Loucy (cell line): ENCODE results near the gene IL36A.

ENCODE experiments used
- H2AFZ ChIP-seq: fragments of 200-600 bp; sonication (generic); 2 replicates; pipeline ENCODE4 v1.6.0; 2016; ENCODE audit warnings: antibody characterized with exemption, mild to moderate bottlenecking, low read length, moderate library complexity
- H3F3A ChIP-seq: fragments of 200-600 bp; 2 replicates; pipeline ENCODE4 v1.6.0; 2016; ENCODE audit warnings: antibody characterized with exemption, low read depth, mild to moderate bottlenecking
- H3K27me3 ChIP-seq: fragments of 200-600 bp; sonication (generic); 2 replicates; pipeline ENCODE4 v1.6.1; 2014; ENCODE audit warnings: low read length, mild to moderate bottlenecking; ENCODE audit not compliant: insufficient read depth, poor library complexity, severe bottlenecking
- H3K36me3 ChIP-seq: fragments of 200-600 bp; sonication (generic); 2 replicates; pipeline ENCODE4 v1.6.1; 2016; ENCODE audit warnings: low read length; ENCODE audit not compliant: insufficient read depth
- H3K4me1 ChIP-seq: fragments of 200-600 bp; sonication (generic); 2 replicates; pipeline ENCODE4 v1.5.1; 2014; ENCODE audit warnings: low read length, mild to moderate bottlenecking; ENCODE audit not compliant: insufficient read depth, poor library complexity, severe bottlenecking
- H3K4me2 ChIP-seq: fragments of 200-600 bp; sonication (generic); 2 replicates; pipeline ENCODE4 v1.6.0; 2014; ENCODE audit warnings: antibody characterized with exemption, low read length, low read depth, mild to moderate bottlenecking; ENCODE audit not compliant: poor library complexity, severe bottlenecking
- H3K4me3 ChIP-seq: fragments of 200-600 bp; sonication (generic); 2 replicates; pipeline ENCODE4 v1.5.1; 2014; ENCODE audit warnings: low read length, mild to moderate bottlenecking, mixed read lengths; ENCODE audit not compliant: poor library complexity, severe bottlenecking
- H3K79me2 ChIP-seq: fragments of 200-600 bp; sonication (generic); 2 replicates; pipeline ENCODE4 v1.6.1; 2014; ENCODE audit warnings: low read length; ENCODE audit not compliant: insufficient read depth
- H3K9ac ChIP-seq: fragments of 200-600 bp; sonication (generic); 2 replicates; pipeline ENCODE4 v1.6.0; 2014; ENCODE audit warnings: mild to moderate bottlenecking, low read depth, low read length, moderate library complexity; ENCODE audit not compliant: poor library complexity, severe bottlenecking
- H3K9me2 ChIP-seq: fragments of 200-600 bp; sonication (generic); replicated peaks from 2 replicates; pipeline ENCODE4 v1.6.1; 2016; ENCODE audit warnings: low read depth, low read length, mixed read lengths
- H3K9me3 ChIP-seq: fragments of 200-600 bp; sonication (generic); 2 replicates; pipeline ENCODE4 v1.6.1; 2014; ENCODE audit warnings: mild to moderate bottlenecking, antibody characterized with exemption, low read length, low read depth; ENCODE audit not compliant: insufficient read depth
- H4K20me1 ChIP-seq: fragments of 200-600 bp; sonication (generic); 2 replicates; pipeline ENCODE4 v1.6.0; 2014; ENCODE audit warnings: antibody characterized with exemption, low read length, mild to moderate bottlenecking; ENCODE audit not compliant: insufficient read depth, poor library complexity, severe bottlenecking
- EZH2phosphoT487 ChIP-seq: fragments of 200-600 bp; IDR thresholded peaks from 2 replicates; pipeline ENCODE4 v1.6.1; 2018; ENCODE audit warnings: antibody characterized with exemption, mild to moderate bottlenecking, moderate library complexity, borderline replicate concordance
- TF ChIP-seq, protein P1 (sequence below): fragments of 200-600 bp; sonication (generic); conservative IDR thresholded peaks from 2 replicates; pipeline ENCODE4 v1.5.1; 2014; ENCODE audit warnings: mild to moderate bottlenecking, antibody characterized with exemption, low read length

Gene IL36A

DNA sequence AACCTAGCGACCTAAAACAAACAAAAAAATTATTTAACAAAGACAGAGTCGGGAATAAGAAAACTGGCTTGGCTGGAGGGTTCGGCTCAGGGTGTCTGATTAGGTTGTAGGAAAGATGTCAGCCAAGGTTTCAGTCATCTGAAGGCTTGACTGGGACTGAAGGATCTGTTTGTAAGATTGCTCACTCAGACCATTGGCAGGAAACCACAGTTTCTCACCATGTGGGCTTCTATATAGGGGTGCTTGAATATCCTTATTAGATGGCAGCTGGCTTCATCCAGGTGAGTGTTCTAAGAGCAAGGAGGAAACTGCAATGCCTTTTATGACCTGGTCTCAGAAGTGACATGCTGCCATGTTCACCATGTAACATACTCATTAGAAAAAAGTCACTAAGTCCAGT, 48.4 kb downstream of the IL36A start:
- H3K9me2 ChIP-seq: no peaks in the 10 kb centered on the region
- no peaks in the 10 kb centered on the region for H3K27me3 ChIP-seq
- no peak overlapping the region for H3K9ac ChIP-seq
- no peaks in the 10 kb centered on the region for H4K20me1 ChIP-seq
- no peak overlapping the region for H2AFZ ChIP-seq
- no peak overlapping the region for H3K4me2 ChIP-seq
- H3K9me3 ChIP-seq: no peaks in the 10 kb centered on the region; the same call in 1 of the 2 replicates
- H3K79me2 ChIP-seq: no peaks in the 10 kb centered on the region
- no peak overlapping the region for H3K4me3 ChIP-seq
- H3F3A ChIP-seq: no peaks in the 10 kb centered on the region
- H3K36me3 ChIP-seq: no peaks in the 10 kb centered on the region
- TF ChIP-seq, protein P1, sequence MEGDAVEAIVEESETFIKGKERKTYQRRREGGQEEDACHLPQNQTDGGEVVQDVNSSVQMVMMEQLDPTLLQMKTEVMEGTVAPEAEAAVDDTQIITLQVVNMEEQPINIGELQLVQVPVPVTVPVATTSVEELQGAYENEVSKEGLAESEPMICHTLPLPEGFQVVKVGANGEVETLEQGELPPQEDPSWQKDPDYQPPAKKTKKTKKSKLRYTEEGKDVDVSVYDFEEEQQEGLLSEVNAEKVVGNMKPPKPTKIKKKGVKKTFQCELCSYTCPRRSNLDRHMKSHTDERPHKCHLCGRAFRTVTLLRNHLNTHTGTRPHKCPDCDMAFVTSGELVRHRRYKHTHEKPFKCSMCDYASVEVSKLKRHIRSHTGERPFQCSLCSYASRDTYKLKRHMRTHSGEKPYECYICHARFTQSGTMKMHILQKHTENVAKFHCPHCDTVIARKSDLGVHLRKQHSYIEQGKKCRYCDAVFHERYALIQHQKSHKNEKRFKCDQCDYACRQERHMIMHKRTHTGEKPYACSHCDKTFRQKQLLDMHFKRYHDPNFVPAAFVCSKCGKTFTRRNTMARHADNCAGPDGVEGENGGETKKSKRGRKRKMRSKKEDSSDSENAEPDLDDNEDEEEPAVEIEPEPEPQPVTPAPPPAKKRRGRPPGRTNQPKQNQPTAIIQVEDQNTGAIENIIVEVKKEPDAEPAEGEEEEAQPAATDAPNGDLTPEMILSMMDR: no peak
- TF ChIP-seq EZH2phosphoT487: no peak
- no peaks in the 10 kb centered on the region for H3K4me1 ChIP-seq

- Histone ChIP-seq H3K4me2 (no peak overlapping the region), H3K79me2 (no peaks in the 10 kb centered on the region), H3K9me2 (no peaks in the 10 kb centered on the region), H3K9me3 (no peaks in the 10 kb centered on the region; the same call in 1 of the 2 replicates), H3F3A (no peaks in the 10 kb centered on the region), H3K27me3 (no peaks in the 10 kb centered on the region), H3K9ac (no peak overlapping the region), H3K4me1 (no peaks in the 10 kb centered on the region), H3K36me3 (no peaks in the 10 kb centered on the region), H3K4me3 (no peak overlapping the region), H2AFZ (no peak overlapping the region), H4K20me1 (no peaks in the 10 kb centered on the region)
- TF ChIP-seq, protein P1: no peak
- TF ChIP-seq EZH2phosphoT487: no peak
These were observed 48.8 kb downstream of the IL36A start for GRCh38 chr2:113054066-113054465.

GRCh38 chr2:113056521-113056920, 51.3 kb downstream of the IL36A start:
- no peaks in the 10 kb centered on the region for H3K79me2 ChIP-seq
- no peaks in the 10 kb centered on the region for H4K20me1 ChIP-seq
- no peaks in the 10 kb centered on the region for H3K4me1 ChIP-seq
- no peak for TF ChIP-seq EZH2phosphoT487
- TF ChIP-seq, protein P1: no peak
- H3K4me3 ChIP-seq: no peak overlapping the region
- no peaks in the 10 kb centered on the region for H3K9me2 ChIP-seq
- no peaks in the 10 kb centered on the region for H3K36me3 ChIP-seq
- H3K4me2 ChIP-seq: no peak overlapping the region
- H3K9ac ChIP-seq: no peak overlapping the region
- no peaks in the 10 kb centered on the region for H3F3A ChIP-seq
- no peaks in the 10 kb centered on the region; the same call in 1 of the 2 replicates for H3K9me3 ChIP-seq
- no peaks in the 10 kb centered on the region for H3K27me3 ChIP-seq
- H2AFZ ChIP-seq: no peak overlapping the region
